GM12865 (cell line): ENCODE results near the gene COL11A1.
A peak's percentile ranks its signal among the peaks of the same experiment; 100 is the strongest.

Experiments
- DNase-seq: peaks from one replicate; pipeline ENCODE4 v3.0.0; 2010; ENCODE audit warnings: low read depth
- H3K4me3 ChIP-seq: 2 replicates; pipeline ENCODE4 v1.5.1; 2011; ENCODE audit warnings: mild to moderate bottlenecking, low read depth, low read length, control low read depth
- TF ChIP-seq, protein P1 (sequence below): IDR thresholded peaks from 2 replicates; pipeline ENCODE4 v1.5.1; 2011; ENCODE audit warnings: low read length, control low read depth, low read depth, inconsistent platforms; ENCODE audit not compliant: insufficient read depth; ENCODE audit errors: missing control alignments

Gene COL11A1

DNA sequence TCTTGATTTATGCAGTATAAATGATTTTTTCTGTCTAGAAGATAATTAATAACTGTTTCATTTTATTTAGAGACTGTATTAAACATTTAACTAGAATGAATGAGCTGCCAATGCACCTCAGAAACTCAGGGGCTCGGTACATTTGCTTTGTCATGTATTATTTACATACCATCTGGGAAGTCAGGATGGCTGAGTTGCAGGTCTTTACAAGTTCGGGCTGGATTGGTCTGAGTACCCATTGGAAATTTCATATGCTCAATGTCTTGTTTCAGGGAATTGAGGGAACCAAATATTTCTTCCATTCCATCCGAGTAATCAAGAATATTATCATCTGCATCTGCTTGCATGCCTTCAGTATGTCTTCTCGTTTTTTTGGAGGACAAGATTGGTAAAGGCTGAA, 221.7 kb downstream of the COL11A1 start:
- TF ChIP-seq, protein P1, sequence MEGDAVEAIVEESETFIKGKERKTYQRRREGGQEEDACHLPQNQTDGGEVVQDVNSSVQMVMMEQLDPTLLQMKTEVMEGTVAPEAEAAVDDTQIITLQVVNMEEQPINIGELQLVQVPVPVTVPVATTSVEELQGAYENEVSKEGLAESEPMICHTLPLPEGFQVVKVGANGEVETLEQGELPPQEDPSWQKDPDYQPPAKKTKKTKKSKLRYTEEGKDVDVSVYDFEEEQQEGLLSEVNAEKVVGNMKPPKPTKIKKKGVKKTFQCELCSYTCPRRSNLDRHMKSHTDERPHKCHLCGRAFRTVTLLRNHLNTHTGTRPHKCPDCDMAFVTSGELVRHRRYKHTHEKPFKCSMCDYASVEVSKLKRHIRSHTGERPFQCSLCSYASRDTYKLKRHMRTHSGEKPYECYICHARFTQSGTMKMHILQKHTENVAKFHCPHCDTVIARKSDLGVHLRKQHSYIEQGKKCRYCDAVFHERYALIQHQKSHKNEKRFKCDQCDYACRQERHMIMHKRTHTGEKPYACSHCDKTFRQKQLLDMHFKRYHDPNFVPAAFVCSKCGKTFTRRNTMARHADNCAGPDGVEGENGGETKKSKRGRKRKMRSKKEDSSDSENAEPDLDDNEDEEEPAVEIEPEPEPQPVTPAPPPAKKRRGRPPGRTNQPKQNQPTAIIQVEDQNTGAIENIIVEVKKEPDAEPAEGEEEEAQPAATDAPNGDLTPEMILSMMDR: no peak
- H3K4me3 ChIP-seq: no peak overlapping the region
- no peak for DNase-seq

DNA sequence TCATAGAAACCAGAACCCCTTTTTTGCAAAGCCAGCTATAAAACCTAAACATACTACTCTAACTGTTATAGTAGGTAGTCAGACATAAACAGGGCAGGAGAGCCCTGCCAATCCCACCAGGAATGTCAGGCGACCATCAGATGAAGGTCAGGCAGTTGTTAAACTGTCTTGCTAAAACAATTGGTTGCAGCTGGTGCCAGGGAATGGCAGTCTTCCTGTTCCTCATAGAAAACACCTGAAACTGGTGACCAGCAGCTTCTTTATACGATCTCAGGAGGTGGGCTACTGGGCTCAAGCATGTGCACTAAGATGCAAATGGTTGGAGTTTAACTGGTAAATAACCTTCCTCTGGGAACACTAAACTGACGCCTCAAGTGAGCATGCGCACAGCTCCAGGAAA, 224.1 kb downstream of the COL11A1 start:
- TF ChIP-seq, protein P1: no peak
- DNase-seq: no peak
- H3K4me3 ChIP-seq: no peak overlapping the region

DNA sequence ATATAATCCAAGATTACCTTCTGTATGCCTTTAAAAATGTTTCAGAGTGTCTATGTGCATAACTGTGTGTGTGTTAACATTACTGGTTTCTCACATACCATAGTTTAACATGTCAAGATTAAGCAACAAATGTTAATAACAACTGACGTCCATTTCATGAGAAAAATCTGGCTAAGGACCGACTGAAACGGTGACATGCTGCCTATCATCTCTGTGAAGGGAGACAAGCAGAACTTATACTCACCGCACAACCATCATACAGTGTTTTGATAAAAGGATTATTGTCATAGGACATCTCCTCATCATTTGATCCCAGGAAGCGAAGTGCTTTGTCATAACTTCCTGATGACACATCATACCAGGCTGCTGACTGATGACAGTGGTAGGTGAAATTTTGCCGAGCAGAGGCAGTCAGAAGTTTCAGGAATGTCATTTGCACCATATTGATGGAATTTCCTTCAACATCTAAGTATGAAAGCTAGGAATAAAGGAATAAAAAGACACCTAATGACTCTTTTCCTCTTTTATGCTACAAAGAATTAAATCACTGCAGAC, 228.8 kb downstream of the COL11A1 start:
- no peak for DNase-seq
- no peak overlapping the region for H3K4me3 ChIP-seq
- TF ChIP-seq, protein P1: no peak

DNA sequence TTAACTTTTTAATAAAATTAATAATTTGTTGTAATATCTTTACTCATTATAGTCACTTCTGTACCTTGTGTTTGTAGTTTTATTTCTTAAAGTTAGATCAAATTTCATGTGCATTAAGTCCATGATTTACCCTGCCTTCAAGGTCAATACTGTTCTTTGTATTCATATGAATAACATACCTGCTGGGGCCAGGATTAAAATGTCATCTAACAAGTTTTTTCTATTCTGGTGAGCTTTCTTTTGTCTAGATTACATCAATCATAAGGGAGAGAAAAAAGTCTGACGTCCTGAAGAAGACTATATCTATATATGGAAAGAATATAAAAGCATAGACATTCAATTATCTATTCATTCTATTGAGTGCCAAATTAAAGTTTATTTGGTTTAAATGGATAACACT, 232.6 kb downstream of the COL11A1 start:
- H3K4me3 ChIP-seq: no peak overlapping the region
- TF ChIP-seq, protein P1: no peak
- DNase-seq: no peak

DNA sequence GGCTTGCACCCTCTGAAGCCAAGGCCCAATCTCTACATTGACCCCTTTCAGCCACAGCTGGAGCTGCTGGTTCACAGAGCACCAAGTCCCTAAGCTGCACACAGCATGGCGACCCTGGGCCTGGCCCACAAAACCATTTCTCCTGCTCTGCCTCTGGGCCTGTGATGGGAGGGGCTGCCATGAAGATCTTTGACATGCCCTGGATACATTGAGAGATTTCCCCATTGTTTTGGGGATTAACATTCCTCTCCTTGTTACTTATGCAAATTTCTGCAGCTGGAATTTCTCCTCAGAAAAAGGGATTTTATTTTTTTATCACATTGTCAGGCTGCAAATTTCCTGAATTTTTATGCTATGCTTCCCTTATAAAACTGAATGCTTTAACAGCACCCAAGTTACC, 235.8 kb downstream of the COL11A1 start:
- DNase-seq: no peak
- no peak overlapping the region for H3K4me3 ChIP-seq
- TF ChIP-seq, protein P1: no peak

DNA sequence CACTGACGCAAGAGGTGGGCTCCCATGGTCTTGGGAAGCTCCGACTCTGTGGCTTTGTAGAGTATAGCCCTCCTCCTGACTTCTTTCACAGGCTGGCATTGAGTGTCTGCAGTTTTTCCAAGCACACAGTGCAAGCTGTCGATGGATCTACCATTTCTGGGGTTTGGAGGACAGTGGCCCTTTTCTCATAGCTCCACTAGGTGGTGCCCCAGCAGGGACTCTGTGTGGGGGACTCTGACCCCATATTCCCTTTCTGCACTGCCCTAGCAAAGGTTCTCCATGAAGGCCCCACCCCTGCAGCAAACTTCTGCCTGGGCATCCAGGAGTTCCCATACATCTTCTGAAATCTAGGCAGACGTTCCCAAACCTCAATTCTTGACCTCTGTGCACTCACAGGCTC, 236.2 kb downstream of the COL11A1 start:
- TF ChIP-seq, protein P1: peak; percentile 7
- no peak for DNase-seq
- no peak overlapping the region for H3K4me3 ChIP-seq

DNA sequence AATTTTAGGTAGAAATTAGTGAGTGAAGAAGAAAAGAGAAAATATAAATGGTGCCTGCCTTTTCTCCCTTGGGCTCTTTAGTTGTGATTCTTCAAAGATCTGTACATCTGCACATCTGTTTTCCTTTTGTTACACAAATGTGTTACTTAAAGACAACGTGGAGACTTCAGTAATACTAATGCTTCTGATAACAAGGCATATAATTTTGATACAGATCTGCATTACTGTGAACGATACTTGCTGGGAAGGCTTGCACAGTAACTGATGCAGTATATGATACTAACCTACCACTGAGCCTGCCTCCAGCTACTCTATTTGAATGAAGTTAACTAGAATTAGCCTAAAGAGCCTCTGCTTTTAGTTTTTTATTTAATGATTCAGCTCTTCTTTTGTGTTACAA, 244.6 kb downstream of the COL11A1 start:
- TF ChIP-seq, protein P1: no peak
- H3K4me3 ChIP-seq: no peak overlapping the region

More for the DNA sequence above, 244.6 kb downstream of the COL11A1 start:
- DNase-seq: no peak
